ENCODE data around the gene OR5P2.

The OR5P2 gene

GRCh38 chr11:7749456-7749855, 47.3 kb downstream of the OR5P2 start:
- no peak for DNase-seq (ENCODE audit: low spot score)
- in situ Hi-C loops (cut with MboI; ENCODE audit: low pct_unique_long_range_greater_than_20kb, low sequenced_read_pairs, unreplicated experiment) = no loop called here
- TF ChIP-seq CTCF (IDR thresholded peaks at IDR 0.05; ENCODE audit: extremely low read depth, insufficient read depth, missing control alignments) = no peak
